ENCODE data around the gene FICD.

Gene FICD

DNA sequence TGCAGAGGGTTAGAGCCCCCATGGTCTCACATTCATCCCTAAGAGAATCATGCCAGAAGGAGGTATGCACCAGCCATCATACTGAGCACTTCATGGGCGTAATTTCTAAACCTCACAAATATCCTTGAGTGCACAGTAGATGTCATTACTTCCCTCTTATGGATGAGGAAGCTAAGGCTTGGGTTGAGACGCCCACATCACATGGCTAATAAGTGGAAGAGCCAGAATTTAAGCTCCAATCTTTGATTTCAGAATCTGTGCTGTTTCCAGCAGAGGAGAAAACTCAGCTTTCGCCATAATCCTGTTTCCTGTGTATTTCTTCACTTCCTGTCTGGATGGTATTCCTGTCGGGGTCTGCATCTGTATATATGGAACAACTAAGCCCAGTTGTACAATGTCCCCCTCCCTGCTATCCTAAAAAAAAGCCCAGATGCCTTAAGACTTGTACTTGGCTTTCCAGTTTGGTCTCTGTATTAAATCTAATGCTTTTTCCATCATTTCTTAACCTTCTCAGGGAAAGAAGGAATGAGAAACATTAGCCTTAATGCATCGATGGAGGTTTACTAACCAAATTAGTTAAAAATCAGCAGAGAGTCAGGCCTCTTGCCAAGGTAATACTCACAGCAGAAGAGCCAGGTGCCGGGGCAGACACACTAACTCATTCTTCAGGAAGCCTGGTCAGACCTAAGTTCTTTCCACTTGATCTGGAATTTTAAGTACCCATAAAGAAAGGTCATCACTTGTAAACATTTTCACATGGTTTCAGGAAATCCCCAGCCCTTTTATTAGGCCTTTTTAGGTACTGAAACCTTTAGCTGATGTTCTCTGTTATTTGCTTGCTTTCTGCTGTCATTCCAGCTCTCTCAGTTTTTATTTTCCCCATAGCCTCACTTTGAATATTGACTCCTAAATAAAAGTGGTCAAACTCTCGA lies 52.6 kb downstream of the FICD start:
- DNase-seq, result no peak

DNA sequence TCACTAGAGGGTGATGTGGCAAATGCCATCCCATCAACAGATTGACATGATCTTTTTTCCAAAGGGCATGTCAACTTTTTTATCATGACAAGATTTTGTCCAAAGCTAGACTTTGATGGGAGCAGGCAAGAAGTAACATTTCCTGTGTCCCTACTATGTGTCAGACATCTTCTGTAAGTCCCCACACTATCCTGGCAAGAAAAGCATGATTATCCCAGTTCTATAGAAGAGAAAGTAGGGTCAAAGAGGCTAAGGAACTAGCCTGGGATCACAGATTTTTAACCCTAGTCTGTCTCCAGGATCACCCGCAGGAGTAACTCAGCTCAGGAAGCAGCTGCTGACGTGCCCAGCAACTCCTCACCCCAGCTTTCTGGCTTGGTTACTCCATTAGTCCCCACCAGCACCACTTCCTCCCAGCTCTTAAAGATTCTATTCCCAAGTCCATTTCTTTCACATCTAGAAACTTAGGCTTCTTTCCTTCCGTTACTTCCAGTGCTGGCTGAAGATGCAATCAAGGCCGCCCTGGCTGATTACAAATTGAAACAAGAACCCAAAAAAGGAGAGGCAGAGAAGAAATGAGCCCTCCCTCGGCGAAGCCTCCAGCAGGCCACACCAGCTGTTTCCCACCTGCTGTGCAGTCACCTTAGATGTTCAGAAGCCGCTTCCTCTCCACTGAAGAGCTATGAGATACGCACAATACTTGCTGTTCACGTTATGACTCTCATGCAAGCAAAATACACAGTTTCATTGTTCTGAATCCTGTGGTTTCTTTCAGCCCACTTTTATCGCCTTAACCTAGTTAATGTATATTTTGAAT lies 53.5 kb downstream of the FICD start:
- peak; percentile 66 to 75 for DNase-seq
